Subcutaneous abdominal adipose tissue (tissue), 5 donors: ENCODE data around the gene TRIOBP.
A peak's percentile ranks its signal among the peaks of the same experiment; 100 is the strongest.

Experiments
- H3K27ac ChIP-seq: one replicate; pipeline ENCODE4 v1.7.0; 2013; ENCODE audit warnings: low read depth, mild to moderate bottlenecking, inconsistent platforms, low read length, moderate library complexity
- H3K27me3 ChIP-seq, 5 donors: one replicate each; pipeline ENCODE4 v1.7.0; 2013; ENCODE audit warnings: low read length in 5 of 5, inconsistent platforms in 1 of 5; ENCODE audit not compliant: control insufficient read depth in 5 of 5, insufficient read depth in 4 of 5
- H3K36me3 ChIP-seq, 5 donors: one replicate each; pipeline ENCODE4 v1.7.0; 2013; ENCODE audit warnings: low read length in 5 of 5; ENCODE audit not compliant: control insufficient read depth in 5 of 5, insufficient read depth in 5 of 5
- H3K4me1 ChIP-seq, 5 donors: one replicate each; pipeline ENCODE4 v1.7.0; 2013; ENCODE audit warnings: low read length in 5 of 5, mild to moderate bottlenecking in 3 of 5, moderate library complexity in 1 of 5; ENCODE audit not compliant: control insufficient read depth in 5 of 5, insufficient read depth in 5 of 5
- H3K4me3 ChIP-seq, 5 donors: one replicate each; pipeline ENCODE4 v1.7.0; 2013; ENCODE audit warnings: low read length in 5 of 5, low read depth in 1 of 5
- H3K9ac ChIP-seq, 5 donors: one replicate each; pipeline ENCODE4 v1.7.0; 2013; ENCODE audit warnings: low read length in 5 of 5, mild to moderate bottlenecking in 4 of 5, moderate library complexity in 3 of 5
- H3K9me3 ChIP-seq, 5 donors: one replicate each; pipeline ENCODE4 v1.7.0; 2013; ENCODE audit warnings: low read length in 5 of 5; ENCODE audit not compliant: control insufficient read depth in 5 of 5
- donor health status: healthy.
- donor health status: healthy.
- donor health status: healthy.
- donor health status: healthy.
- donor health status: healthy.

TRIOBP gene

DNA sequence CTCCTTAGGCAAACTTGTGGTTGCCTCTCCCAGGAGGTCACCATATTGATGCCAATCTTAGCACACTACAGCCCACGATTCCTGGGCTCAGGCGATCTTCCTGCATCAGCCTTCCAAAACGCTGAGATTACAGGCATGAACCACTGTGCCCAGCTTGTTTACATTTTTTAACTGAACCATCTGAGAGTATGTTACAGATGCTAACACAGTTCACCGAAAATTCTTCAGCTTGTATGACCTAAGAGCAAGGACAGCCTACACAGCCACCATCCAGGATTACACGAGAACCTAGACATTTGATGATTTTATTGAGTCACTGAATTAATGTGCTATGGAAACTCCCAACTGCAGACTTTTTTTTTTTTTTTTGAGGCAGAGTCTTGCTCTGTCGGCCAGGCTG, 27.3 kb upstream of the TRIOBP start:
- Histone ChIP-seq H3K4me3 (no peak overlapping the region), H3K27me3 (no peaks in the 10 kb centered on the region), H3K27ac (no peak overlapping the region), H3K9ac (no peak overlapping the region), H3K4me1 (peaks cover under 1 to 35% (median 20%) of the 10 kb centered on the region in 5 donors), H3K9me3 (no peaks in the 10 kb centered on the region), H3K36me3 (peaks cover 0 to 16% (median 13%) of the 10 kb centered on the region in 5 donors)

DNA sequence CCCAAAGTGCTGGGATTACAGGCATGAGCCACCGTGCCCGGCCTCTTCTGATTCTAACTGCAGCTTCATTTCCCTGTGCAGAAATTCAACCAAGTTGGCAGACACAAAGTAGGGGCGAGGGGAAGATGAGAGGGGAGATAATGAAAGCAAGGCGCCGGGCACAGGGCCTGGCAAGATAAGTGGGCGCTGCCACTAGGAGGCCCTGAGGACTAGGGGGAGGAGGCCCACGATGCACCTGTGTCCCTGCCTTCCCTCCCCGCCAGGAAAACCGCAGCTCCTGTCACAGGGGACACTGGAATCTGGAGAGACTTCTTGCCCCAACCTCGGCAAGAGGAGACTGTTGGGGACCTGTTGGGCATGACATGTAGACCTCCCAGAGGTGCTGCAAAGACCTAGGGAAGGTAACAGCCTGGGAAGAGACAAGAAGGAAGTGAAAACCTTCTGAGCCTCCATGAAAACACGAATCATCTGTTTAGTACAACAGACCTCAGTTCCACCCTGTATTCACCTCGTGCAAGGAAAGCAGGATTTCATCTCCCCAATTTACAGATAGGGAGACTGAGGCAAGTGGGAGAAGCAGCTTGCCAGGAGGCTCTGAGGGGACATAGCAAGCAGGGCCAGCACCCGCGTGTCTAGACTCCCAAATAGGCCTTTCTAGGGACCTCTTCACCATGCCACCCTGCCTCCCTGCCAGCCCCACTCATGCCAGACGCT, 24.5 kb upstream of the TRIOBP start:
- H3K4me1 ChIP-seq = peaks cover 5 to 39% (median 34%) of the 10 kb centered on the region in 5 donors
- H3K4me3 ChIP-seq = no peak overlapping the region
- H3K9ac ChIP-seq = peak overlapping the region in 1 of 5 donors; percentile 32
- no peaks in the 10 kb centered on the region for H3K36me3 ChIP-seq
- no peaks in the 10 kb centered on the region for H3K9me3 ChIP-seq
- no peaks in the 10 kb centered on the region for H3K27me3 ChIP-seq
- no peak overlapping the region for H3K27ac ChIP-seq

DNA sequence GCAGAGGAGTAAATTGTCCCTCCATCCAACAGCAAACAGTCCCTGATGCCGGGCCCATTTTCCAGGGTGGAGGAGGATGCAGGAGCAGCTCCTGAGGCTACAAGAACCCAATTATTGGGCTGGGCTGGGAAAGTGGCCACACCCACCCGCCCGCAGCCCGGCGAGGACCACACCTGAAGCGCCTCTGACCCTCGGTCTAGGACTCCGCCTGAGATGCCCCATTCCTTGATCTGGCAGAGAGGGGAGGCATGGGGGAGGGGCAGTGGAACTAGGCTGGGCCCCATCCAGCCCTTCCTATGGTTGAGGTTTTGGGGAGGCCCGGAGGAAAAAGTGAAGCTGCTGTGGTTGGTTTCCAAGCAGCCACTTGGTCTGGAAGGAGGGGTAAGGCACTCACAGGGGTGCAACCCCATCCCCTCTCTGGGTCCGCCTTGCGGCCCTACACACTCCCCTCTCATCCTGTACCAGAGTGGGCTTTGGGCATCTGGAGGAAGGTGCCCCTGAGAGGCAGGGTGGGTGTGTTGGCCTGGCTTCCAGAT, 23.9 kb upstream of the TRIOBP start:
- Histone ChIP-seq H3K27me3 (no peaks in the 10 kb centered on the region), H3K4me3 (no peak overlapping the region), H3K4me1 (peaks cover 5 to 39% (median 37%) of the 10 kb centered on the region in 5 donors)

DNA sequence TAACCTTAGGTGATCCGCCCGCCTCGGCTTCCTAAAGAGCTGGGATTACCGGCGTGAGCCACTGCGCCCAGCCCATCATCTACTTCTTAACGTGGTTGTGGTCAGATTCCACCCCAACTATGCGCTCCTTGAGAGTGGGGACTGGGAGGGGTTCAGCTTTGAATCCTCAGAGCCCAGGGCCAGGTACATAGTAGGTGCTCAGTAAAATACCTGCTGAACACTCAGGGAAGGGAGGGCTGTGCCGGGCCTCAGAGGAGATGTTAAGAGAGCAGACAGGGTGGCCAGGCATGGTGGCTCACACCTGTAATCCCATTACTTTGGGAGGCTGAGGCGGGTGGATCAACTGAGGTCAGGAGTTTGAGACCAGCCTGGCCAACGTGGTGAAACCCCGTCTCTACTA, 22.6 kb upstream of the TRIOBP start:
- Histone ChIP-seq H3K27me3 (no peaks in the 10 kb centered on the region), H3K4me3 (peak overlapping the region in 1 of 5 donors; percentile 15), H3K36me3 (peaks cover 0 to 9% (median 8%) of the 10 kb centered on the region in 5 donors), H3K9me3 (no peaks in the 10 kb centered on the region), H3K4me1 (peaks cover 8 to 42% (median 40%) of the 10 kb centered on the region in 5 donors), H3K27ac (peak overlapping the region; percentile 57), H3K9ac (peak overlapping the region in 2 of 5 donors; percentile 36 to 56)

More for the DNA sequence above, 23.9 kb upstream of the TRIOBP start:
- Histone ChIP-seq H3K27ac (no peak overlapping the region), H3K9me3 (no peaks in the 10 kb centered on the region), H3K36me3 (peaks cover 0 to 3% (median 1%) of the 10 kb centered on the region in 5 donors), H3K9ac (peak overlapping the region in 1 of 5 donors; percentile 32)

DNA sequence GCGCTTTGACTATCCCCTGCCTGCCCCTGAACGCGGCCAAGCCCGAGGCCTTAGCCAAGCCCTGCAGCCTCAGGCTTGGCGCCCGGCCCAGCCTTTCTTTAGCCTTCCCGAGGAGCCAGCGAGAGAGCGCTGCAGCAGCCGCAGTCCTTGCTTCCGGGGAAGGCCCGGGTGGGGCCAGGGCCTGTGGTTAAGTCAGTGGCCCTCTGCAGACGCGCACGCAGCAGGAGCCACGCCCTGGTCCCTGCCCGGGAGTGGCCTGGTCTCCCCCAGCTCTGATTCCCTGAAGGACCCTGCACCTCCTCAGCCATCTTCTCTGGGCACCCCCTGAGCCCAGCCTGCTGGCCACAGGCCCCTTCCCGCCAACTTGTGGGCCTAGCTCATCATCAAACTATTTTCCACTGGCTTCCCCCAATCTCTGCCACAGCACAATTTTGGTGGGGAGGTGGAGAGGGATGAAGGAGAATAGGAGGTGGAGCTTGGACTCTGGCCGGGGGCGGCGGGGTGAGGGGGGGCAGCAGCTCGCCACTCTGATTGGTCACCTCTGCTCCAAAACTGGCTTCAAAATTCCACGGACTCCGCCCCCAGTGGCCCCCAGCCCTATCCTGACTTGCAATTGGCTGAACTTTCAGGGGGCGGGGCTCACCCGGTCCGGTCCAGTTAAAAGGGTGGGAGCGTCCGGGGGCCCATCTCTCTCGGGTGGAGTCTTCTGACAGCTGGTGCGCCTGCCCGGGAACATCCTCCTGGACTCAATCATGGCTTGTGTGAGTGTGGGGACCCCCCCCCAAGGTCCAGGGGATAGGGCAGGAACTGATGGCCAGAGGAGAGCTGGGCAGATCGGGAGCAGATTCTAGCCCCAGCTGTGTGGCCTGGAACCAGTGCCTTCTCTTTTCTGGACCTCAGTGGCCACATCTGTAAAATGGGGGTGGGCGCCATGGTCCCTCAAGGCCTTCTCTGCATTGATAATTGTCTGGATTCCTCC, 21.6 kb upstream of the TRIOBP start, which contains the start of gene LGALS1:
TSS of gene LGALS1 (plus strand) at position 686 of the 979 bp plus-strand sequence. CDS start at position 753, 67 bp downstream.
- Histone ChIP-seq H3K4me1 (peaks cover 8 to 42% (median 40%) of the 10 kb centered on the region in 5 donors), H3K36me3 (peaks cover 0 to 19% (median 18%) of the 10 kb centered on the region in 5 donors), H3K4me3 (peak within 1 kb of the TSS; percentile 84 to 98 (median 91)), H3K9me3 (no peaks in the 10 kb centered on the region), H3K27ac (peak within 1 kb of the TSS; percentile 100), H3K27me3 (no peaks in the 10 kb centered on the region), H3K9ac (peak within 1 kb of the TSS; percentile 92 to 99 (median 97))

DNA sequence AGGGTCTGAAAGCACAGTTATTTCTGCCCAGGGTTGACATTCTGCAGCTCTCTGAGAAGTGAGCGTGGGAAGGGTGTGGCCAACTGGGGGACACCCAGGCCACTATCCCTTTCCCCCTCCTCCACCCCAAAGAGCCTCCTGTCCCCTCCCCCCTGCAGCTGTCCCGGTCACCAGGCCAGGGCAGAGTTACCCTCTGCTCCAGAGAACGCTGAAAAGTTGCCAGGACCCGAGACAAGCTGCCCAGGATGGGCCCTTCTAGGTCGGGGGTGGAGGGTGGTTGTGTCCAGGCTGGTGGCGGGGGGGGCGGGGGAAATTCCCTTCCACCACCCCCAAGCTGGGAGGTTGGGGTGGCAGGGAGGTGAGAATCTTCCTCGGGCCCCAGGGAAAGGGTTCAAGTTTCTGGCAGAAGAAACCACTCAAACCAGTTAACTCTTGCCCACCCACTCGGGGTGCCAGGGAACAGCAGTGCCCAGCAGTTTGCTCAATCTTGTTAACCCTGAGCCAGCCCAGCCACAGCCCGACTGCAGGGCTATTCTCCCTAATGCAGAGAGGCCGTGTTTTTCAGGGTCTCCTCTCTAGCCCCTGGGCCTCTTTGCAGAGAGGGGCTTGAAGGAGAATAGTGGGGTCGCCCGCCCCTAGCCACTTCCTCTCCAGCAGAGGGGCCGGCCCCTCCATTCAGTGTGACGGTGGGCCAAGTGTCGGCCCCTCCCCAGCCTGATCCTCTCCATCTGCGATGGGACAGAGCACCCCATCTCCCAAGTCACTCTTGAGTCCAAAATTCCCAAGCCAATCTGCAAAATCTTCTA, 20.7 kb upstream of the TRIOBP start:
- H3K36me3 ChIP-seq = peaks cover 0 to 19% (median 18%) of the 10 kb centered on the region in 5 donors
- peak overlapping the region; percentile 92 to 99 (median 97) for H3K9ac ChIP-seq
- H3K9me3 ChIP-seq = no peaks in the 10 kb centered on the region
- peak overlapping the region; percentile 100 for H3K27ac ChIP-seq
- H3K27me3 ChIP-seq = no peaks in the 10 kb centered on the region
- peaks cover 11 to 47% (median 44%) of the 10 kb centered on the region in 5 donors for H3K4me1 ChIP-seq
- H3K4me3 ChIP-seq = peak overlapping the region; percentile 84 to 98 (median 91)

DNA sequence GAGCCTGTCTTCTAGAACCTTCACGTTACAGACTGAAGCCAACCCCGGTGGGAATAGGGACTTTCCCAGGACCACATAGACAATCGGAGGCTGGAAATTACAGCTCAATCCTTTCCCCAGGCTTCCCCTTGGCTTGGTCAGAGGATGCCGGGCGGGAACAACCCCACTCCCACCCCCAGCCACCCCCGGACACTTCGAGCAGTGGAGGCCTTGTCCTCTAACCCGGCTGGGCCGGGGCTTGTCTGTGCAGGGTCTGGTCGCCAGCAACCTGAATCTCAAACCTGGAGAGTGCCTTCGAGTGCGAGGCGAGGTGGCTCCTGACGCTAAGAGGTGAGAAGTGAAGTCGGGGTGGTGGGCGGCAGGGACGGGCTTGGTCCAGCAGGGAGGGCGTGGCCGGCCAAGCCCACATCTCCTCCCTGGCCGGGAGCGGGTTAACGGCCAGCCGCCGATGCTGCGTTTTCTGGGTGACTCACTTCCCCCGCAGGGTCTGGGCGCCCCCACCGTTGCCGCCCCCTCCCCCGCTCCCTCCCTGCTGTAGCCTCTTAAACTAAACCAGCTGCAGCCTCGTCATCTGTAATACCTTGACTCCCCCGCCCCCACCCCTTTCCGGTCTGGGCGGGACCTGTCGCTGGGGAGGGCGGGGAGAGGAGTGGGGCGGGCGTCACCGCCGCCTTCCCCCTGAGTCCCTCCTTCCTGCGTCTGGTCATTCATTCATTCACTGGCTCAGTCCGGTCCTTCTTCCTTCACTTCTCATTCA, 19.9 kb upstream of the TRIOBP start:
- Histone ChIP-seq H3K9me3 (no peaks in the 10 kb centered on the region), H3K4me3 (peak overlapping the region; percentile 84 to 98 (median 91)), H3K27ac (peak overlapping the region; percentile 100), H3K27me3 (no peaks in the 10 kb centered on the region), H3K36me3 (peaks cover 0 to 19% (median 18%) of the 10 kb centered on the region in 5 donors), H3K4me1 (peaks cover 15 to 55% (median 52%) of the 10 kb centered on the region in 5 donors), H3K9ac (peak overlapping the region; percentile 92 to 99 (median 97))

DNA sequence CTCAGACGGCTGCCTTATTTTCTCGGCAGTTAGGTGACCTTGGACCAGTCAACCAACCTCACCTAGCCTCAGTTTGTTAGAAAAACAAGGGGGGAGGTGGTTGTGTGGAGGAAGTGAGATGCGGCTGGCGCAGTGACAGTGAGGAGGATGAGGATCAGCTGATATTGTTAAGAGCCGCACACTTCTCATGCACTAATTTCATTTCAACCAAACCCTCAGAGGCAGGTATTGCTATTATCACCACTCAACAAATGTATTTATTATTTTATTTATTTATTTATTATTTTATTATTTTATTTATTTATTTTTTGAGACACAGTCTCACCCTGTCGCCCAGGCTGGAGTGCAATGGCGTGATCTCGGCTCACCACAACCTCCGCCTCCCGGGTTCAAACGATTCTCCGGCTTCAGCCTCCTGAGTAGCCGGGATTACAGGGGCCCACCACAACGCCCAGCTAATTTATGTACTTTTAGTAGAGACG, 19.3 kb upstream of the TRIOBP start:
- Histone ChIP-seq H3K27me3 (no peaks in the 10 kb centered on the region), H3K4me3 (peak overlapping the region; percentile 84 to 92 (median 87)), H3K36me3 (peaks cover 0 to 19% (median 18%) of the 10 kb centered on the region in 5 donors), H3K9me3 (no peaks in the 10 kb centered on the region), H3K4me1 (peaks cover 15 to 55% (median 52%) of the 10 kb centered on the region in 5 donors), H3K27ac (peak overlapping the region; percentile 100), H3K9ac (peak overlapping the region in 4 of 5 donors; percentile 35 to 99 (median 98))
